Esophagus squamous epithelium (tissue), 4 donors: ENCODE data around the gene IL27RA.

Source experiments
- POLR2A ChIP-seq, 4 donors: fragments of 450-650 bp; IDR thresholded peaks; one replicate each; pipeline ENCODE4 v1.6.1; 2017; ENCODE audit warnings: antibody characterized with exemption in 4 of 4, mild to moderate bottlenecking in 4 of 4, moderate library complexity in 3 of 4
- TF ChIP-seq, protein P1 (sequence below), 6 experiments: fragments of 450-650 bp in 4 of 6; fragments of 200-600 bp in 2 of 6; sonication (generic) in 2 of 6; IDR thresholded peaks; one replicate each; pipeline ENCODE4 v1.5.1; 2016 to 2019; ENCODE audit warnings: antibody characterized with exemption in 6 of 6, mild to moderate bottlenecking in 4 of 6, moderate library complexity in 4 of 6

DNA sequence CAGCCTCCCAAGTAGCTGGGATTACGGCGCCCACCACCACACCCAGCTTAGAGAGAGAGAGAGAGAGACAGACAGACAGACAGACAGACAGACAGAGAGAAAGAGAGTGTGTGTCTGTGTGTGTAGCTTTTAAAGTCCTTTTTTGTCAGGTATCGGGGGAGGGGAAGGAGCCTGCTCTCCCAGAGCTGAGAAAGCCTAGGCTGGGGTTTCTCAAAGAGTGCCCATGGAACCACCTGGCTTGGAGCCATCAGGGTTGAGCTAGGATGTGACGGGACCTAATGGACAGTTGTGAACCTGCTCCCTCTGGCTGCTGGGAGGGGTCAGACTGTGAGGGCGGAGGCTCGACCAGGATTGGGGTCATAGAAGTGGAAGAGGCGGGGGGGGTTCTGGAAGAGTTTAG is 42.1 kb upstream of the IL27RA start:
- TF ChIP-seq, protein P1, sequence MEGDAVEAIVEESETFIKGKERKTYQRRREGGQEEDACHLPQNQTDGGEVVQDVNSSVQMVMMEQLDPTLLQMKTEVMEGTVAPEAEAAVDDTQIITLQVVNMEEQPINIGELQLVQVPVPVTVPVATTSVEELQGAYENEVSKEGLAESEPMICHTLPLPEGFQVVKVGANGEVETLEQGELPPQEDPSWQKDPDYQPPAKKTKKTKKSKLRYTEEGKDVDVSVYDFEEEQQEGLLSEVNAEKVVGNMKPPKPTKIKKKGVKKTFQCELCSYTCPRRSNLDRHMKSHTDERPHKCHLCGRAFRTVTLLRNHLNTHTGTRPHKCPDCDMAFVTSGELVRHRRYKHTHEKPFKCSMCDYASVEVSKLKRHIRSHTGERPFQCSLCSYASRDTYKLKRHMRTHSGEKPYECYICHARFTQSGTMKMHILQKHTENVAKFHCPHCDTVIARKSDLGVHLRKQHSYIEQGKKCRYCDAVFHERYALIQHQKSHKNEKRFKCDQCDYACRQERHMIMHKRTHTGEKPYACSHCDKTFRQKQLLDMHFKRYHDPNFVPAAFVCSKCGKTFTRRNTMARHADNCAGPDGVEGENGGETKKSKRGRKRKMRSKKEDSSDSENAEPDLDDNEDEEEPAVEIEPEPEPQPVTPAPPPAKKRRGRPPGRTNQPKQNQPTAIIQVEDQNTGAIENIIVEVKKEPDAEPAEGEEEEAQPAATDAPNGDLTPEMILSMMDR (IDR thresholded peaks at IDR 0.05): no peak
- TF ChIP-seq POLR2A (IDR thresholded peaks at IDR 0.05): no peak
